Vagina (tissue), 2 donors: ENCODE data around the gene ELMO1. TPM values are rescaled to one million over a fixed set of nuclear protein-coding genes. Genes with fewer than 3 reads are reported as not detected.

Experiments used
- DNase-seq, 2 donors: peaks; one replicate each; pipeline ENCODE4 v3.0.0-alpha.2; 2017; ENCODE audit errors: extremely low spot score in 2 of 2
- H3K27ac ChIP-seq: fragments of 200-600 bp; sonication (generic); one replicate; pipeline ENCODE4 v1.5.1; 2019
- H3K27me3 ChIP-seq: fragments of 200-600 bp; sonication (generic); one replicate; pipeline ENCODE4 v1.5.1; 2019
- H3K36me3 ChIP-seq, 2 donors: fragments of 200-600 bp; sonication (generic); one replicate each; pipeline ENCODE4 v1.5.1; 2017 to 2019
- H3K4me1 ChIP-seq: fragments of 200-600 bp; sonication (generic); one replicate; pipeline ENCODE4 v1.5.1; 2019
- H3K4me3 ChIP-seq, 2 donors: fragments of 200-600 bp; sonication (generic); 1 replicate in 1 of 2; 2 replicates in 1 of 2; pipeline ENCODE4 v1.5.1; 2016 to 2019
- H3K9me3 ChIP-seq: fragments of 200-600 bp; sonication (generic); one replicate; pipeline ENCODE4 v1.5.1; 2019
- CTCF ChIP-seq, 3 experiments: fragments of 450-650 bp in 2 of 3; fragments of 200-600 bp in 1 of 3; sonication (generic) in 1 of 3; IDR thresholded peaks; one replicate each; pipeline ENCODE4 v1.5.1; 2017 to 2019; ENCODE audit warnings: antibody characterized with exemption in 3 of 3, mild to moderate bottlenecking in 2 of 3, moderate library complexity in 2 of 3
- POLR2A ChIP-seq, 2 donors: fragments of 450-650 bp; IDR thresholded peaks; one replicate each; pipeline ENCODE4 v1.6.1; 2017; ENCODE audit warnings: antibody characterized with exemption in 2 of 2, mild to moderate bottlenecking in 2 of 2, moderate library complexity in 2 of 2
- POLR2AphosphoS5 ChIP-seq, 2 donors: sonication (generic); formaldehyde crosslinking; IDR thresholded peaks; one replicate each; pipeline ENCODE4 v1.9.0; 2017; ENCODE audit warnings: antibody characterized with exemption in 2 of 2, mild to moderate bottlenecking in 2 of 2, low read depth in 1 of 2; ENCODE audit not compliant: insufficient read depth in 1 of 2
- intact Hi-C: fragments of 100-400 bp; cut with DNase I; formaldehyde crosslinking; loops from one replicate; pipeline ENCODE4 v1.15.1; 2023
- total RNA-seq: library from RNA; depleted of rRNA; stranded (reverse); fragments of >200 nt; gene quantifications from one replicate; pipeline ENCODE4 v1.2.3, GENCODE V29; 2016

ELMO1 gene
- total RNA-seq, 1 donor from 2014 or later, result 74.4 TPM

DNA sequence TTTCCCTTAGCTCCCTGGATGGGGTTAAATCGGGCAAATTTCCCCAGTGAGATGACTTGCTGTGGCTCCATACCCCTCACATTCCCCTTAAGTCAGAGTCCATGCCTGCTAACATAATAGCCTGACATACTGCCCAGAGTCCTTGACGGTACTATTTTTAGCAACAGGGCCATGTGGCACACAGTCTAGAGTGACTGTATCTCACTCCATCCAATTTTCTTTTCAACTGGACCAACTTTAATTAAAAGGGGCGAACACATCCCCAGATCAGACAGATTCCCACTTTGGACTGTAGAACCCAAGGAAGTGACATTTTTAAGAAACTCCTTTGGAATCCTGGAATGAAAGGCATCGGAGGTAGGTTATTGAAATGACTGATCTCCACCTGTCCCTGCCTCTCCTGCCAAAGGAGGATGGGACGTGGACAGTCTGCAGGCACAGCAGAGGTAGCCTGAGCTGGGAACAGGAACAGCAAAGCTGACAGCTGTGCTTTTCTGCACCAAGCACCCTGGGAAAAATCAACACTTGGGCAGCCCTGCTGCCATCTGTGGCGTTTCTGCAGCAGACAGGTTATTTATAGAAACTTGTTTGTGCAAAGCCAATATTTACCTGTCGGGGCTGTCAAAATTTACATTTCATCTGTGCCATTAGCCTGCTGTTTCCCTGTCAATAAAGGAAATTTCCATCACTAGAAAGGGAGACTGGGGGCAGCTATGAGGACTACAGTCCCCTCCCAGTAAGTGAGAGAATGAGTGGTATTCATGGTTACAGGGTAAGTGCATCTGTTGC lies 502.9 kb downstream of the ELMO1 start:
- Histone ChIP-seq H3K4me1 (peaks cover 33% of the 10 kb centered on the region), H3K4me3 (no peak overlapping the region), H3K27me3 (no peaks in the 10 kb centered on the region), H3K27ac (no peak overlapping the region), H3K36me3 (no peaks in the 10 kb centered on the region), H3K9me3 (no peaks in the 10 kb centered on the region)
- intact Hi-C loops, result no loop called here
- TF ChIP-seq CTCF (IDR thresholded peaks at IDR 0.05) (no peak), POLR2AphosphoS5 (IDR thresholded peaks at IDR 0.05; ENCODE audit: insufficient read depth in 1 of 2, low read depth in 1 of 2) (no peak), POLR2A (IDR thresholded peaks at IDR 0.05) (no peak)
- DNase-seq, result no peak

- Histone ChIP-seq H3K4me1 (peaks cover 24% of the 10 kb centered on the region), H3K27ac (no peak overlapping the region), H3K9me3 (no peaks in the 10 kb centered on the region), H3K36me3 (no peaks in the 10 kb centered on the region), H3K27me3 (no peaks in the 10 kb centered on the region), H3K4me3 (no peak overlapping the region)
- intact Hi-C loops, result no loop called here
- TF ChIP-seq CTCF (IDR thresholded peaks at IDR 0.05), result no peak
- TF ChIP-seq POLR2AphosphoS5 (IDR thresholded peaks at IDR 0.05; ENCODE audit: insufficient read depth in 1 of 2, low read depth in 1 of 2), result peak in 1 of 2 donors; percentile 15
- TF ChIP-seq POLR2A (IDR thresholded peaks at IDR 0.05), result no peak
- no peak for DNase-seq
These were observed 503.8 kb downstream of the ELMO1 start for GRCh38 chr7:36944838-36945237.

DNA sequence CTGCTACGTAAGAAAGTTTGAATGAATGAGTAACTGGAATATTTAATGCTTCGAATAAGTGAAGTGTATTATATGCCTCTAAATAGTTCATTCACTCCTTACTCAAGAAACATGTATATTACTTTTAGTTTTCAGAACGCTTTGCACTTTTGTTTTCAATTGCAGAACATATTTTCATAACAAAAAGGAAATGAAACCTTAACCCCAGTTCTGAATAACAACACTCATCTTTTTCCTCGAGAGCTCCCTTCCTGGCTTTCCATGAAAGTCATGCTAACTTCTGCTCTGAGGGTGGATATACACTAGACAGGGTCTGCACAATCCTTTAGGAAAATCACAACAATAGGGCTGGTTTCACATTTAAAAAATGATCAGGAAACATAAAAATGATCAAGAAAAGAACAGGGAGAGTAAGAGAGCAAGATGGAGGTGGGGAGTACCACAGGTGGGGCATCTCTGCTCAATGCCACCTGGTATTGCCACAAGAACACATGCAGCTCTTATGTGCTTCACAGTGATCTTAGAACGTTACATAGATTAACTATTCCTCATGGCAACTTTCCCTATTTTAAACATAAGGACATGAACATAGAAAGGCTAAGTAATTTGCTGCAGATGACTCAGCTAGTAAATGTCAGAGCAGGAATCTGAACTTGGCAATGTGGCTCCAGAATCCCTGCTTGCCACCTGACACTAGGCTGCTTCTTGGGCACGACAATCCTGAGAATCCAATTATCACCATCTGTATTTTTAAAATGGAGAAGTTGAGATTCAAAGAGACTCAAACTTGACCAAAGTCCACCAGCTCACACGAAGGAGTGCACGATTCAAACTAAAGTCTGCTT lies 504.9 kb downstream of the ELMO1 start:
- Histone ChIP-seq H3K4me1 (peaks cover 17% of the 10 kb centered on the region), H3K36me3 (peaks cover 0 to 4% of the 10 kb centered on the region in 2 donors), H3K9me3 (no peaks in the 10 kb centered on the region), H3K27me3 (no peaks in the 10 kb centered on the region), H3K27ac (no peak overlapping the region), H3K4me3 (no peak overlapping the region)
- TF ChIP-seq POLR2A (IDR thresholded peaks at IDR 0.05) (no peak), POLR2AphosphoS5 (IDR thresholded peaks at IDR 0.05; ENCODE audit: insufficient read depth in 1 of 2, low read depth in 1 of 2) (no peak), CTCF (IDR thresholded peaks at IDR 0.05) (no peak)
- intact Hi-C loops, result no loop called here
- DNase-seq, result no peak

GRCh38 chr7:36942955-36943354 lies 505.7 kb downstream of the ELMO1 start:
- H3K4me3 ChIP-seq, result no peak overlapping the region
- TF ChIP-seq POLR2AphosphoS5 (IDR thresholded peaks at IDR 0.05; ENCODE audit: insufficient read depth in 1 of 2, low read depth in 1 of 2) (no peak), CTCF (IDR thresholded peaks at IDR 0.05) (no peak), POLR2A (IDR thresholded peaks at IDR 0.05) (no peak)
- intact Hi-C loops, result no loop called here
- peaks cover 0 to 4% of the 10 kb centered on the region in 2 donors for H3K36me3 ChIP-seq
- no peak for DNase-seq
- H3K27ac ChIP-seq, result no peak overlapping the region
- H3K9me3 ChIP-seq, result peaks cover under 1% of the 10 kb centered on the region
- peaks cover 17% of the 10 kb centered on the region for H3K4me1 ChIP-seq
- no peaks in the 10 kb centered on the region for H3K27me3 ChIP-seq
